ENCODE data around the gene TSPAN4.

Gene TSPAN4

DNA sequence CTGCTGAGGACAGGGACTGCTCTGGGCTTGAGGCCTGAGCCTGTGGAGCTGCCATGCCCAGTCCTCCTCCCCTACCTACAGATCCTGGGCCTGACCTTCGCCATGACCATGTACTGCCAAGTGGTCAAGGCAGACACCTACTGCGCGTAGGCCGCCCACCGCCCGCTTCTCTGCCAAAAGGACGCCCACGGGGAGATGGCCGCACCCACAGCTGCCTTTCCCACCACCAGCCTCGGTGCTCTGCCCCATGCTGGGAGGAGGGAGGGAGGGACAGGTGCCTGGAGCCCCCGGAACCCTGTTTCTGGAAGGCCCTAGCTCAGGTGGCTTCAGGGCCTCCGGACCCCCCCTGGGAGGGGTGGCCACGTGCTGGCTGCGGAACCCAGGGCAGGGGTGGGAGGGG, 23.8 kb downstream of the TSPAN4 start:
- TF ChIP-seq TCF4 (CRISPR knock-in tag; IDR thresholded peaks at IDR 0.05; ENCODE audit: borderline replicate concordance) = no peak
- no peak for TF ChIP-seq ZNF70 (CRISPR knock-in tag; IDR thresholded peaks at IDR 0.05)
- no peak for TF ChIP-seq PPARA (CRISPR knock-in tag; IDR thresholded peaks at IDR 0.05; ENCODE audit: borderline replicate concordance)
- no peak for TF ChIP-seq ARNTL (CRISPR knock-in tag; IDR thresholded peaks at IDR 0.05; ENCODE audit: borderline replicate concordance, low read depth)
- no peak for TF ChIP-seq GLIS3 (CRISPR knock-in tag; IDR thresholded peaks at IDR 0.05)
- no peak for TF ChIP-seq OSR1 (CRISPR knock-in tag; IDR thresholded peaks at IDR 0.05)
- TF ChIP-seq TOX (CRISPR knock-in tag; IDR thresholded peaks at IDR 0.05; ENCODE audit: borderline replicate concordance) = no peak
- no peak for TF ChIP-seq ESRRG (CRISPR knock-in tag; IDR thresholded peaks at IDR 0.05)
- TF ChIP-seq, protein P1, sequence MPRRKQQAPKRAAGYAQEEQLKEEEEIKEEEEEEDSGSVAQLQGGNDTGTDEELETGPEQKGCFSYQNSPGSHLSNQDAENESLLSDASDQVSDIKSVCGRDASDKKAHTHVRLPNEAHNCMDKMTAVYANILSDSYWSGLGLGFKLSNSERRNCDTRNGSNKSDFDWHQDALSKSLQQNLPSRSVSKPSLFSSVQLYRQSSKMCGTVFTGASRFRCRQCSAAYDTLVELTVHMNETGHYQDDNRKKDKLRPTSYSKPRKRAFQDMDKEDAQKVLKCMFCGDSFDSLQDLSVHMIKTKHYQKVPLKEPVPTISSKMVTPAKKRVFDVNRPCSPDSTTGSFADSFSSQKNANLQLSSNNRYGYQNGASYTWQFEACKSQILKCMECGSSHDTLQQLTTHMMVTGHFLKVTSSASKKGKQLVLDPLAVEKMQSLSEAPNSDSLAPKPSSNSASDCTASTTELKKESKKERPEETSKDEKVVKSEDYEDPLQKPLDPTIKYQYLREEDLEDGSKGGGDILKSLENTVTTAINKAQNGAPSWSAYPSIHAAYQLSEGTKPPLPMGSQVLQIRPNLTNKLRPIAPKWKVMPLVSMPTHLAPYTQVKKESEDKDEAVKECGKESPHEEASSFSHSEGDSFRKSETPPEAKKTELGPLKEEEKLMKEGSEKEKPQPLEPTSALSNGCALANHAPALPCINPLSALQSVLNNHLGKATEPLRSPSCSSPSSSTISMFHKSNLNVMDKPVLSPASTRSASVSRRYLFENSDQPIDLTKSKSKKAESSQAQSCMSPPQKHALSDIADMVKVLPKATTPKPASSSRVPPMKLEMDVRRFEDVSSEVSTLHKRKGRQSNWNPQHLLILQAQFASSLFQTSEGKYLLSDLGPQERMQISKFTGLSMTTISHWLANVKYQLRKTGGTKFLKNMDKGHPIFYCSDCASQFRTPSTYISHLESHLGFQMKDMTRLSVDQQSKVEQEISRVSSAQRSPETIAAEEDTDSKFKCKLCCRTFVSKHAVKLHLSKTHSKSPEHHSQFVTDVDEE (CRISPR knock-in tag; IDR thresholded peaks at IDR 0.05) = no peak
- no peak for TF ChIP-seq ZNF565 (CRISPR knock-in tag; conservative IDR thresholded peaks at IDR 0.05; ENCODE audit: low read depth)
- no peak for TF ChIP-seq ZC3H10 (CRISPR knock-in tag; IDR thresholded peaks at IDR 0.05)
- no peak for ATAC-seq

DNA sequence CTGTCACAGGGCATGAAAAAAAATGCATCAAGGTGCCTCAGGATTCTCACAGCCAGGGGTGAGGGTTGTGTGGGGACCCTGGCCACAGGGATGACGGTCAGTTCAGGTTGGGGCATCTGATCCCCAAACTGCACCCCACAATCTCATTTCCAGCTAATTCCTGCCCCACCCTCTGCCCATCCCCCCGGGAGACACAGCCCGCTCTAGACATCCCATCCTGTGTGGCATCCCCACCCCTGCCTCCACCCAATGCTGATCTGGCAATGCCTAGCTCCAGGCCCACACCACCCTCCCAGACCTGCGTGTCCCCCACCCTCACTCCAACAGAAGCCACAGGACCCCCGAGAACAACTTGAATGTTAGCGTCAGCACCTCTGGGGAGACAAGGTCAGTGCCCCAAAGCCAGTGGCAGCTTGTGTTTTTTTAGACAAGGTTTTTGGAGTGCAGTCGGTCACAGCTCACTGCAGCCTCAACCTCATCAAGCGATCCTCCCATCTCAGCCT, 25.3 kb downstream of the TSPAN4 start:
- TF ChIP-seq RARB (CRISPR knock-in tag; IDR thresholded peaks at IDR 0.05) = no peak
- TF ChIP-seq ZFP3 (CRISPR knock-in tag; IDR thresholded peaks at IDR 0.05) = no peak
- no peak for TF ChIP-seq BACH2 (CRISPR knock-in tag; IDR thresholded peaks at IDR 0.05; ENCODE audit: borderline replicate concordance)
- no peak for TF ChIP-seq PPARA (CRISPR knock-in tag; IDR thresholded peaks at IDR 0.05; ENCODE audit: borderline replicate concordance)
- TF ChIP-seq ZC3H10 (CRISPR knock-in tag; IDR thresholded peaks at IDR 0.05) = no peak
- TF ChIP-seq TOX (CRISPR knock-in tag; IDR thresholded peaks at IDR 0.05; ENCODE audit: borderline replicate concordance) = no peak
- TF ChIP-seq, protein P2, sequence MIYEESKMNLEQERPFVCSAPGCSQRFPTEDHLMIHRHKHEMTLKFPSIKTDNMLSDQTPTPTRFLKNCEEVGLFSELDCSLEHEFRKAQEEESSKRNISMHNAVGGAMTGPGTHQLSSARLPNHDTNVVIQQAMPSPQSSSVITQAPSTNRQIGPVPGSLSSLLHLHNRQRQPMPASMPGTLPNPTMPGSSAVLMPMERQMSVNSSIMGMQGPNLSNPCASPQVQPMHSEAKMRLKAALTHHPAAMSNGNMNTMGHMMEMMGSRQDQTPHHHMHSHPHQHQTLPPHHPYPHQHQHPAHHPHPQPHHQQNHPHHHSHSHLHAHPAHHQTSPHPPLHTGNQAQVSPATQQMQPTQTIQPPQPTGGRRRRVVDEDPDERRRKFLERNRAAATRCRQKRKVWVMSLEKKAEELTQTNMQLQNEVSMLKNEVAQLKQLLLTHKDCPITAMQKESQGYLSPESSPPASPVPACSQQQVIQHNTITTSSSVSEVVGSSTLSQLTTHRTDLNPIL (CRISPR knock-in tag; IDR thresholded peaks at IDR 0.05; ENCODE audit: low read depth) = no peak
- no peak for TF ChIP-seq GLIS3 (CRISPR knock-in tag; IDR thresholded peaks at IDR 0.05)
- no peak for TF ChIP-seq CSDC2 (CRISPR knock-in tag; IDR thresholded peaks at IDR 0.05)
- TF ChIP-seq, protein P1 (CRISPR knock-in tag; IDR thresholded peaks at IDR 0.05) = no peak
- TF ChIP-seq OSR1 (CRISPR knock-in tag; IDR thresholded peaks at IDR 0.05) = no peak
- TF ChIP-seq TCF4 (CRISPR knock-in tag; IDR thresholded peaks at IDR 0.05; ENCODE audit: borderline replicate concordance) = no peak
- TF ChIP-seq ARNTL (CRISPR knock-in tag; IDR thresholded peaks at IDR 0.05; ENCODE audit: borderline replicate concordance, low read depth) = no peak
- TF ChIP-seq, protein P3, sequence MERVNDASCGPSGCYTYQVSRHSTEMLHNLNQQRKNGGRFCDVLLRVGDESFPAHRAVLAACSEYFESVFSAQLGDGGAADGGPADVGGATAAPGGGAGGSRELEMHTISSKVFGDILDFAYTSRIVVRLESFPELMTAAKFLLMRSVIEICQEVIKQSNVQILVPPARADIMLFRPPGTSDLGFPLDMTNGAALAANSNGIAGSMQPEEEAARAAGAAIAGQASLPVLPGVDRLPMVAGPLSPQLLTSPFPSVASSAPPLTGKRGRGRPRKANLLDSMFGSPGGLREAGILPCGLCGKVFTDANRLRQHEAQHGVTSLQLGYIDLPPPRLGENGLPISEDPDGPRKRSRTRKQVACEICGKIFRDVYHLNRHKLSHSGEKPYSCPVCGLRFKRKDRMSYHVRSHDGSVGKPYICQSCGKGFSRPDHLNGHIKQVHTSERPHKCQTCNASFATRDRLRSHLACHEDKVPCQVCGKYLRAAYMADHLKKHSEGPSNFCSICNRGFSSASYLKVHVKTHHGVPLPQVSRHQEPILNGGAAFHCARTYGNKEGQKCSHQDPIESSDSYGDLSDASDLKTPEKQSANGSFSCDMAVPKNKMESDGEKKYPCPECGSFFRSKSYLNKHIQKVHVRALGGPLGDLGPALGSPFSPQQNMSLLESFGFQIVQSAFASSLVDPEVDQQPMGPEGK (CRISPR knock-in tag; IDR thresholded peaks at IDR 0.05; ENCODE audit: borderline replicate concordance) = no peak
- TF ChIP-seq, protein P4, sequence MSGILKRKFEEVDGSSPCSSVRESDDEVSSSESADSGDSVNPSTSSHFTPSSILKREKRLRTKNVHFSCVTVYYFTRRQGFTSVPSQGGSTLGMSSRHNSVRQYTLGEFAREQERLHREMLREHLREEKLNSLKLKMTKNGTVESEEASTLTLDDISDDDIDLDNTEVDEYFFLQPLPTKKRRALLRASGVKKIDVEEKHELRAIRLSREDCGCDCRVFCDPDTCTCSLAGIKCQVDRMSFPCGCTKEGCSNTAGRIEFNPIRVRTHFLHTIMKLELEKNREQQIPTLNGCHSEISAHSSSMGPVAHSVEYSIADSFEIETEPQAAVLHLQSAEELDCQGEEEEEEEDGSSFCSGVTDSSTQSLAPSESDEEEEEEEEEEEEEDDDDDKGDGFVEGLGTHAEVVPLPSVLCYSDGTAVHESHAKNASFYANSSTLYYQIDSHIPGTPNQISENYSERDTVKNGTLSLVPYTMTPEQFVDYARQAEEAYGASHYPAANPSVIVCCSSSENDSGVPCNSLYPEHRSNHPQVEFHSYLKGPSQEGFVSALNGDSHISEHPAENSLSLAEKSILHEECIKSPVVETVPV (CRISPR knock-in tag; IDR thresholded peaks at IDR 0.05) = no peak
- TF ChIP-seq SNAI2 (CRISPR knock-in tag; IDR thresholded peaks at IDR 0.05) = no peak
- no peak for TF ChIP-seq ZFP30 (CRISPR knock-in tag; IDR thresholded peaks at IDR 0.05)
- TF ChIP-seq ESRRG (CRISPR knock-in tag; IDR thresholded peaks at IDR 0.05) = no peak
- no peak for TF ChIP-seq ZNF70 (CRISPR knock-in tag; IDR thresholded peaks at IDR 0.05)
- TF ChIP-seq, protein P5, sequence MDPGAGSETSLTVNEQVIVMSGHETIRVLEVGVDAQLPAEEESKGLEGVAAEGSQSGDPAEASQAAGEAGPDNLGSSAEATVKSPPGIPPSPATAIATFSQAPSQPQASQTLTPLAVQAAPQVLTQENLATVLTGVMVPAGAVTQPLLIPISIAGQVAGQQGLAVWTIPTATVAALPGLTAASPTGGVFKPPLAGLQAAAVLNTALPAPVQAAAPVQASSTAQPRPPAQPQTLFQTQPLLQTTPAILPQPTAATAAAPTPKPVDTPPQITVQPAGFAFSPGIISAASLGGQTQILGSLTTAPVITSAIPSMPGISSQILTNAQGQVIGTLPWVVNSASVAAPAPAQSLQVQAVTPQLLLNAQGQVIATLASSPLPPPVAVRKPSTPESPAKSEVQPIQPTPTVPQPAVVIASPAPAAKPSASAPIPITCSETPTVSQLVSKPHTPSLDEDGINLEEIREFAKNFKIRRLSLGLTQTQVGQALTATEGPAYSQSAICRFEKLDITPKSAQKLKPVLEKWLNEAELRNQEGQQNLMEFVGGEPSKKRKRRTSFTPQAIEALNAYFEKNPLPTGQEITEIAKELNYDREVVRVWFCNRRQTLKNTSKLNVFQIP (CRISPR knock-in tag; IDR thresholded peaks at IDR 0.05; ENCODE audit: borderline replicate concordance, low read depth) = no peak
- no peak for ATAC-seq
